K562 (cell line): Measurements from ENCODE around the gene COL23A1.

Experiments
- CBFB ChIP-seq: sonication (generic); formaldehyde crosslinking; IDR thresholded peaks from 2 replicates; pipeline ENCODE4 v1.4.0; 2020; ENCODE audit warnings: mild to moderate bottlenecking, missing genetic modification reagents
- PHF8 ChIP-seq: fragments of 200-600 bp; sonication (generic); IDR thresholded peaks from 2 replicates; pipeline ENCODE4 v1.6.1; 2012; ENCODE audit warnings: mixed run types, mild to moderate bottlenecking, inconsistent platforms, low read length, moderate library complexity, borderline replicate concordance
- SMARCA4 ChIP-seq: fragments of 450-650 bp; IDR thresholded peaks from 2 replicates; pipeline ENCODE4 v1.6.1; 2016
- TARDBP ChIP-seq: fragments of 450-650 bp; IDR thresholded peaks from 2 replicates; pipeline ENCODE4 v1.6.1; 2016

- TF ChIP-seq PHF8 (no peak), TARDBP (no peak), CBFB (CRISPR knock-in tag) (no peak), SMARCA4 (no peak)
Observed at GRCh38 chr5:178428341-178429155, 161.6 kb downstream of the COL23A1 start.
